NCI-H510A treated with DMSO at 0.1 percent for 48 hours (cell line): ENCODE measurements around the gene HGFAC.
A peak's percentile ranks its signal among the peaks of the same experiment; 100 is the strongest.

Experiments
- DNase-seq: peaks from one replicate; lab custom pipeline; 2025; lab: John Stamatoyannopoulos, UW

Gene HGFAC

GRCh38 chr4:3473996-3474765 lies 32.4 kb downstream of the HGFAC start:
- no peak for DNase-seq

- DNase-seq, result no peak
Measured at GRCh38 chr4:3475041-3475712, 33.4 kb downstream of the HGFAC start.

GRCh38 chr4:3475713-3476260 lies 34.0 kb downstream of the HGFAC start:
- no peak for DNase-seq

DNA sequence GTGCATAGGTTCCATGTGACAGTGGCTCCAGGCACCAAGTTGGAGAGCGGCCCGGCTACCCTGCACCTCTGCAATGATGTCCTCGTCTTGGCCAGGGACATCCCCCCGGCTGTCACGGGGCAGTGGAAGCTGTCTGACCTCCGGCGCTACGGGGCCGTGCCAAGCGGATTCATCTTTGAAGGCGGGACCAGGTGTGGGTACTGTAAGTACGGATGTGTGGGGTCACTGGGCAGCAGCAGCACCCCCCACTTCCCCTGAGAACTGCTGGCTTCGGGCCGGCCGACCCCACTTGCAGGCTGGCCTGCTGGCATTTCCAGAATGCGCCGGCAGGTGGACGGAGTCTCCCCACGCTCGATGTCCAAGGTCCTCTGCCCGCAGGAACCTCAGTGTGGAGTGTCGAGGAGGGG lies 34.6 kb downstream of the HGFAC start:
- no peak for DNase-seq

DNA sequence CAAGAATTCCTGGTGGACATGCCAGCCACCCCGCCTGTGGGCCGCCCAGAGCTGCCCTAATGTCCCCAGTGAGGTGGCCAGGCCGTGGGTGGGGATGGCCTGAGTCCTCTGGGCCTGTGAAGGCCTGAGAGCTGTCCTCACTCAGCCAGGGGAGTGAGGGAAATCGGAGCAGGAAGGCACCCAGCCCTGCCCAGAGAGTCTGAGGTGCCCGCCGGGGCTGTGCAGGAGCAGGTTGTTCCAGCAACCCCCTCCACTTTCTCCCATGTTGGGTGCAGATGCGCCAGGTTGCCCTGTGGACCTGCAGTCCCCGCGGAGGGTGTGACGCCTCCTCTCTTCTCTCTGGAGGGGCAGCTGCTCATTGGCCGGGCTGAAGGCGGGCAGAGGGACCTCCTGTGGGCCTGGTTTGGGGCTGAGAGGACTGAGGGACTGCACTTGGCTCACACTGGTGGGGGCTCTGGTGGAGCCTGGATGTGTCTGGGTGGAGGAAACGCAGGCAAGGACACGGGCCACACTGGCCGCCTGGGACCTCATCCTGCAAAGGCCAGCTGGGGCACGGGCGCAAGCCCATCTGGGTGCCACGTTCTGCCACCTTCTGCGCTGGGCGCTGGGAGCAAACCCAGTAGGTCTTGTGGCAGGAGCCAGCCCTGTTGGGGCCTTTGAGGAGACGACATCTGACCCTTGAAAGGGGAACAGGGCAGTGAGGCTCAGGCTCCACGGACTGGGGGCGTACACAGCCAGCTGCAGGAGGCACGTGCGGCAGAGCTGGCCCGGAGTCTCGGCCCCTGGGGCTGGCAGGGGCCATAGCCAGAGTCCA lies 35.4 kb downstream of the HGFAC start:
- DNase-seq, result no peak

DNA sequence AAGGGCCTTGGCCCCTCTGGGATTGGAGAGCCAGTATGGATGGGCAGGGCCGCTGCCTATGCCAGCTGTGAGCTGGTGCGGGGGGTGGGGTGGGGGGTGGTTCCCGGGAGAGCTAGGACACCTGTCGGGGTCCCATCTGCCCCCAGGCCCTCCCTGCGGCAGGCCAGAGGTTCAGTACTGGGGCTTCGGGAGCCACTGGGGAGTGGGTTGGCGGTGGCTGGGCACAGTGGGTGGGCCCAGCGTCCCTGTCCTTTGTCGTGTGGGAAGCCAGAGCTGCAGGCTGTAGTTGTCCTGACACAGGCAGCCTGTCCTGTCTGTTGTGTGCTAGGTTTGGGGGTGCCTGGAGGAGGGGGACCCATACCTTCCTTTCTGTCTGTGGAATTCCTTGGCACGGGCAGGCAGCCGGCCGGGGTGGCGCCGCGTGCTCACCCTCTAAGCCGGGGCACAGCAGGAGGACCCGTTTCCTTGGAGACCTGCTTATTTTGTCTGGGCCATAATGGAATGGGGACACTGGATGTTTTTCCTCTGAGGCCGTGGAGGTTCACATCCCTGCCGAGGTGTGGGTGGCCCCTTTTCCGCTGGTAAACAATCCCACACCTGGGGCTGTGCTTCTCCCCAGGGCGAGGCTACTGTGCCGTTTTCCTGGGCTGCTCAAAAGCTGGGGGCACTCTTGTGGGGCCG lies 36.1 kb downstream of the HGFAC start:
- no peak for DNase-seq

GRCh38 chr4:3478446-3479357 lies 36.9 kb downstream of the HGFAC start:
- no peak for DNase-seq

DNA sequence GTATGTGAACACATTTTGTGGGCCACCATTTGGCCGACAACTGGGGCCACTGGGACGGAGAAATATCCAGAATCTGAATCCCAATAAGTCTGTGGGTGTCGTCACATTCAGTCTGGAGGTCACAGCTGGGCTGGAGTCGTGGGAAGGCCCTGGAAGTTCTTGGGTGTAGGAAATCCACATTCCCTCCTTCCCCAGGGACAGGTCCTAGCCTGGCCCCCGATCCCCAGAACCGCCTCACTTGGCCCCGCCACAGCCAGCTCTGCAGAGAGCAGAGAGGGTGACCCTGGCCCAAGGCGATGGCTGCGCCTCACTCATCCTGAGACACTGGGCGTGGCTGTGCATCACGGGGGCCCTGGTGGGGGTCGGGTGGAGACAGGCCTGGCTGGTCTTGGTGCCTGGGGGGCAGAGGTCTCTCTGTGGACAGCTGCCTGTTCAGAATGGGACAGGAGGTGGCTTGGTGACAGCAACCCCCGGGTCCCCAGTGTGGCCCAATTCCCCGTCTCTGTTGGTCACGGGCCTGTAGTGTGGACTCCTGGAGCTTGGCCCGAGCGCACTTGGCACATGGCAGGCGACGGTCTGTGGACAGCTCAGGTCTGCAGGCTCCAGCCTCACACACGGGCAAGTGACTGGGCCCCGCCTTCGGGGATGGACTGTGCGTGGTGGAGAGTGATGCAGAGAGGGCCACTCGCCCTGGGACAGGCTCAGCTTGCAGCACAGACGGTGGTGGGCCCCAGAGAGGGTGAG lies 37.8 kb downstream of the HGFAC start:
- no peak for DNase-seq

- peak; percentile 56 for DNase-seq
Measured at GRCh38 chr4:3480528-3481112, 38.9 kb downstream of the HGFAC start.

DNA sequence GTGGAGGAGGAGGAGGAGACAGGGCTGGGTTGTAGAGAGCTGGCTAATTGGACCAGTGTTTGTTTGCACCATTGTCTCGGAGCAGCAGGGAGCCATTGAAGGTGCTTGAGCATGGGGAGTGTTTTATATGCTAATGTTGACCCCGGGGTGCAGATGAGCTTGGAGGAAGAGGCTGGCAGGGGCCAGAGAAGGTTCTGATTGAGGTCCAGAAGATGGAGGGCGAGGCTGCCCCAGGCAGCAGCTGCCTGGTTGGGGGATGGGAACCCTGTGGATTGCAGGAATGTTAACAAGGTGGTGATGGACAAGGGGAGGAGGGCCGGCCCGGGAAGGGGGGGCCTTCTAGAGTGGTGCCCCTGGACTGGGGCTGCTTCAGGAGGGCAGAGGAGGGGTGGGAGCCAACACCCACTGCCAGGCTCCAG lies 39.4 kb downstream of the HGFAC start:
- DNase-seq, result peak; percentile 33

DNA sequence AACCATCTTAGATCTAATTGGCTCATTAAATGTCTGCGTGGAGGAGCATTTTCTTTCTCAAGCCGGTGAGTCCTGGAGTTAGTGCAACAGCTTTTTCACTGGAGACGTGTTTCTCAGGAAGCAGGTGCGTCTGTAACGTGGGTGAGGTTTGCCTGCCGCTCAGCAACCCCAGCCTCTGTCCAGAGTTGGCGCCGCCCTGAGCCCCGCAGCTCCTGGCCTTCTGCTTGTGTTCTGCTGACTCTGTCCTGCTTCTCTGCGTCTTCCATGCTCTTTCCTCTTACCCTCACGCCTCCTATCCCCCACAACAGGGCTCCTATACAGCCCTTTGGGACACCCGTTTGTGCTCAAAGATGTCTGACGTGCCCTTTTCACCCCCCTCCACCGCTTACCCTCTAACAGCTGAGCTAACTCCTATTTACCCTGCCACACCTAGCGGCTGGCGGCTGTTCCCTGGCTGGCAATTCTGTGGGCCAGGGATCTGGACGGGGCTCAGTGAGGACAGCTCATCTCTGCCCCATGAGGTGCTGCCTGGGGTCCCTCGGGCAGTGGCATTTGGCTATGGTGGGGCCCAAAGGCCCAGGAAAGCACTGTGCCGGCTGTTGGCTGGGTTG lies 40.1 kb downstream of the HGFAC start:
- DNase-seq, result peak; percentile 30

DNA sequence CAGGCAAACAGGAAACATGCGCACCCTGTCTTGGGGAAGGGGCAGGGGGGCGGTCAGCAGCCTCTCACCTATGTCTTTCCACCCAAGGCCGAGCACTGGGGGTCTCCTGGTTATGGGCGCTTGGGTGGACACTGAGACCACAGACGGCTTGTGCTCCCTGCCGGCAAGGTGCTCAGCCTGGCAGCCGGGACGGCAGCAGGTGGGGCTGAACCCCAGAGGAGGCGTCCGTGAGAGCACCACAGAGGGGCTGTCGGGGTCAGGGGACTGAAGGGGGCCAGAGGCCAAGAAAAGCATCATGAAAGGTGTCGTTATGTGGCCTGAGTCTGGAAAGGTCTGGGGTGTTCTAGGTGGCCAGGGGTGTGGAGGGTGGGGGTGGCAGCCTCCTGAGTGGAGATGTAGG lies 40.9 kb downstream of the HGFAC start:
- no peak for DNase-seq

GRCh38 chr4:3483471-3483921 lies 41.7 kb downstream of the HGFAC start:
- DNase-seq, result no peak

DNA sequence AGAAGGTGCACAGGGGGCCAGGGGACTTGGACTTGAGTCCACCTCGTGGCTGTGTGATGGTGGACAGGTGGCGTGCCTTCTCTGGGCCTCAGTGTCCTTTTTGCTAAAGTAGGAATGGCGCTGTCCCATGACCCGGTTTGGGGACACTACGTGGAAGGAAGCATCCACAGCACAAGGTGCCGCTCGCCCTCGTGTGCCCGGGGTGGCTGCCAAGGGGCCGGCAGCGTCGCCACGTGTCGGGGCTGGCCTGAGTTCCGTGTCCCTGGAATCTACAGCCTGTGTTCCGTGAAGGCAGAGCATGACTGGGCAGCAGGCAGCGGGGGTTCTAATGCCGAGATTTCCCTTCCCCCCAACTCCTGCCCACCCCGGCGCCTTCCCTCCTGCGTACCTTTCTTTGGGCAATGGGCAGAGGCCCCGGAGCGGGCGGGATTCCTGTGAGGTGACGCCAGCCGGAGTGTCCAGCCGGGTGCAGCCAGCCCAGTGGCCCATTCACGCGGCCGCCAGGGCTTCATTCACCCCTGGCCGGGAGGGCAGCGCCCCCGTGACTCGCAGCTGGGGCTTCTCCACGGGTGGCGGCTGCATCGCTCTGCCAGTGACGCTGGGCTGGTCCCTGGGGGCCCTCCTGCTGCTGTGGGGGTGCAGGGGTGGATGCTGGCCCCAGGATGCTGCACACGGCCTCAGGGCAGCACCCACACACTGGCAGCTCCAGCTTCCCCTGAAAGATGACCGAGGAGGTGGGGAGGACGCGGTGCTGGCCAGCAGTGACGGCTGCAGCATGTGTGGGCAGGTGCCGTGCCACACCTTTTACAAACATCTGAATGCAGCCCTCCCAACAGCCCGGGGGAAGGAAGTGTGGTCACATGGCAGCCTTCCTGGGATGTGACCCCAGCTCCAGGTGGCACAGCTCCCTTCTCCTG lies 42.5 kb downstream of the HGFAC start:
- DNase-seq, result peak; percentile 6

DNA sequence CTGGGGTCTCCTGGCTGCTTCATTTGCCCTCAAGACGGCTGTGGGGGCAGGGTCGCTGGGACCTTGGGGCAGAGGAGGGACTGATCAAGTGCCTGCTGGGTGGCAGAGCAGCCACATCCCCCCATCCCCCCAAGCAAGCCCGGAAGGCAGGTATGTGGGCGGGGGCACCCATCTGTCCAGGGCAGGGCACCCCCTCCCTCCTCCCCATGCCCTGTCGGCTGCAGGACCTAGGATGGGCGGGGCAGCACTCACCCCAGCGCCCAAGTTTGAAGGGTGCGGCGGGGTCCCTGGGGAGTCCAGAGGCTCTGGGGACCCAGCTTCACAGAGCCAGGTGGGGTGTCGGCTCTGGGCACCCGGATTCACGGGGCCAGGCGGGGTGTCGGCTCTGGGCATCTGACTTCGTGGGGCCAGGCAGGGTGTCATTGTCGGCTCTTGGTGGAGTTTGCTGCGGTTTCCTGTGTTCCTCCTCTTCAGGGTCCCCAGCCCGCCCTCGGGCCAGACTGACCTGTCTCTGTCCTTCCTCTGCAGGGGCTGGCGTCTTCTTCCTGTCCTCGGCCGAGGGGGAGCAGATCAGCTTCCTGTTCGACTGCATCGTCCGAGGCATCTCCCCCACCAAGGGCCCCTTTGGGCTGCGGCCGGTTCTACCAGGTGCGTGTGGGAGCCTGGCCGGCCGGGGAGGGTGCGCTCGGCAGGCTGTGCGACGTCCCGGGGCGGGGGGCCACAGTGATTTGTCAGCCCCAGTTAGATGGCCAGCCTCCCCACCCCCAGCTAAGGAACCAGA lies 43.4 kb downstream of the HGFAC start:
- DNase-seq, result no peak

- DNase-seq, result no peak
Measured at GRCh38 chr4:3485886-3486540, 44.2 kb downstream of the HGFAC start.
